PC-9 (cell line): ENCODE results near the gene FIGN. TPM values are rescaled to one million over a fixed set of nuclear protein-coding genes. Genes with fewer than 3 reads are reported as not detected.
A peak's percentile ranks its signal among the peaks of the same experiment; 100 is the strongest.

Experiments
- BruUV-seq: library from RNA; stranded (reverse); fragments of 400-500 nt; replicated peaks from 2 replicates; lab custom pipeline; 2021; lab: Mats Ljungman, UMichigan
- CTCF ChIA-PET: fragments of 300-600 bp; sonication (Branson Sonifier 250); formaldehyde crosslinking; loops from one replicate; lab custom pipeline; 2022; ENCODE audit warnings: antibody characterized with exemption; lab: Charles Lee
- POLR2A ChIA-PET: fragments of 300-600 bp; sonication (Branson Sonifier 250); formaldehyde crosslinking; loops from one replicate; lab custom pipeline; 2022; ENCODE audit warnings: antibody characterized with exemption; ENCODE audit not compliant: unreplicated experiment; lab: Charles Lee
- DNase-seq, 2 experiments: peaks; one replicate each; pipeline versions ENCODE4 v3.0.0 to v3.0.0-alpha.2; 2015 to 2022; ENCODE audit warnings: mixed read lengths in 1 of 2
- H2AFZ ChIP-seq: fragments of 200-600 bp; sonication (generic); 2 replicates; pipeline ENCODE4 v1.8.1; 2017; ENCODE audit warnings: antibody characterized with exemption
- H3F3A ChIP-seq: fragments of 200-600 bp; sonication (generic); 2 replicates; pipeline ENCODE4 v1.8.1; 2017; ENCODE audit warnings: antibody characterized with exemption, mild to moderate bottlenecking, low read depth; ENCODE audit not compliant: insufficient read depth
- H3K27ac ChIP-seq: fragments of 200-600 bp; sonication (generic); 2 replicates; pipeline ENCODE4 v1.6.1; 2016; ENCODE audit warnings: mixed run types
- H3K27me3 ChIP-seq: fragments of 200-600 bp; sonication (generic); 2 replicates; pipeline ENCODE4 v1.6.1; 2016; ENCODE audit warnings: low read depth, mixed run types; ENCODE audit not compliant: insufficient read depth
- H3K36me3 ChIP-seq: fragments of 200-600 bp; sonication (generic); 2 replicates; pipeline ENCODE4 v1.6.1; 2016; ENCODE audit warnings: low read depth, mixed run types
- H3K4me1 ChIP-seq: fragments of 200-600 bp; sonication (generic); replicated peaks from 2 replicates; pipeline ENCODE4 v1.6.1; 2016; ENCODE audit warnings: mixed run types; ENCODE audit not compliant: insufficient read depth
- H3K4me2 ChIP-seq: fragments of 200-600 bp; sonication (generic); 2 replicates; pipeline ENCODE4 v1.6.1; 2017; ENCODE audit warnings: mixed run types
- H3K4me3 ChIP-seq: fragments of 200-600 bp; sonication (generic); 2 replicates; pipeline ENCODE4 v1.6.1; 2016; ENCODE audit warnings: mixed run types
- H3K79me2 ChIP-seq: fragments of 200-600 bp; sonication (generic); 2 replicates; pipeline ENCODE4 v1.6.1; 2017; ENCODE audit warnings: low read depth, mixed run types
- H3K9me2 ChIP-seq: fragments of 200-600 bp; sonication (generic); 2 replicates; pipeline ENCODE4 v1.8.1; 2017; ENCODE audit warnings: mild to moderate bottlenecking; ENCODE audit not compliant: insufficient read depth
- H3K9me3 ChIP-seq: fragments of 200-600 bp; sonication (generic); 2 replicates; pipeline ENCODE4 v1.8.1; 2016; ENCODE audit warnings: low read depth; ENCODE audit not compliant: insufficient read depth
- H4K20me1 ChIP-seq: fragments of 200-600 bp; sonication (generic); 2 replicates; pipeline ENCODE4 v1.8.1; 2017; ENCODE audit not compliant: insufficient read depth
- CTCF ChIP-seq: fragments of 200-600 bp; sonication (generic); conservative IDR thresholded peaks from 2 replicates; pipeline ENCODE4 v1.6.1; 2017; ENCODE audit warnings: mixed run types, antibody characterized with exemption, mild to moderate bottlenecking, moderate library complexity
- EZH2 ChIP-seq: fragments of 200-600 bp; sonication (generic); IDR thresholded peaks from 2 replicates; pipeline ENCODE4 v1.8.0; 2017; ENCODE audit warnings: antibody characterized with exemption, low read depth
- intact Hi-C: fragments of 100-400 bp; cut with micrococcal nuclease; formaldehyde crosslinking; loops from one replicate; pipeline ENCODE4 v1.10.0; 2022; ENCODE audit not compliant: unreplicated experiment
- total RNA-seq: library from RNA; stranded (reverse); gene quantifications from 2 replicates; pipeline ENCODE4 v1.2.3, GENCODE V29; 2021

Gene FIGN
- total RNA-seq, 1 experiment from 2014 or later = 7.4 TPM

- BruUV-seq = no TSS peak
- Histone ChIP-seq H3F3A (no peaks in the 10 kb centered on the region), H3K9me3 (no peaks in the 10 kb centered on the region), H4K20me1 (no peaks in the 10 kb centered on the region), H3K4me3 (no peak overlapping the region), H3K36me3 (no peaks in the 10 kb centered on the region), H3K4me2 (no peak overlapping the region), H3K4me1 (no peaks in the 10 kb centered on the region), H3K79me2 (no peaks in the 10 kb centered on the region), H2AFZ (no peak overlapping the region), H3K9me2 (no peaks in the 10 kb centered on the region), H3K27ac (no peak overlapping the region), H3K27me3 (no peaks in the 10 kb centered on the region)
- ChIA-PET POLR2A (no interaction called here), CTCF (no interaction called here)
- TF ChIP-seq EZH2 = no peak
- TF ChIP-seq CTCF = no peak
- intact Hi-C loops = no loop called here
- DNase-seq = no peak
Measured at GRCh38 chr2:163580757-163581156, 155.1 kb downstream of the FIGN start.

DNA sequence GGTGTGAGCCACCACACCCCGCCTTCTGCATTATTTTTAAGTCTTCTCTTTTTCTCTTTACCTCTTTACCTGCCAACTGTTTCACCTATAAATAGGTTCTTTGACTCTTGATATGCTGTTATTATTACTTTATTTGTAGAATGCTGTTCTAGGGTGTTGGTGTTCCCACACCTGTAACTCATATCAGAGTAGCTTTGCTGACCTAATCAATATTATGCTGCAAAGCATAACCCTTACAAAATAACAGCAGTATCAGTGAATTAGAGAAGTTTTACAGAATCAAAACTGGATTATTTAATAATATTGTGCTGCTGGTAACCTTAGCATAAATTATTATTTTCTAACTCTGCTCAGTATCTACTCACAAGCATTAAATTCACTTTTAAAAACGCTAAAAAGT lies 161.5 kb downstream of the FIGN start:
- peaks cover 12% of the 10 kb centered on the region for H3K4me1 ChIP-seq
- no peaks in the 10 kb centered on the region for H3K9me3 ChIP-seq
- no peak for DNase-seq
- no peaks in the 10 kb centered on the region for H3K9me2 ChIP-seq
- TF ChIP-seq EZH2 = no peak
- no peak for TF ChIP-seq CTCF
- H2AFZ ChIP-seq = no peak overlapping the region
- H3F3A ChIP-seq = no peaks in the 10 kb centered on the region
- BruUV-seq = no TSS peak
- H3K4me2 ChIP-seq = no peak overlapping the region
- H3K27me3 ChIP-seq = no peaks in the 10 kb centered on the region
- intact Hi-C loops = no loop called here
- H3K4me3 ChIP-seq = no peak overlapping the region
- CTCF ChIA-PET = no interaction called here
- H3K36me3 ChIP-seq = no peaks in the 10 kb centered on the region
- no peak overlapping the region for H3K27ac ChIP-seq
- no peaks in the 10 kb centered on the region for H3K79me2 ChIP-seq
- no peaks in the 10 kb centered on the region for H4K20me1 ChIP-seq
- POLR2A ChIA-PET = no interaction called here

GRCh38 chr2:163573652-163574051 lies 162.2 kb downstream of the FIGN start:
- Histone ChIP-seq H3K36me3 (no peaks in the 10 kb centered on the region), H3K27me3 (no peaks in the 10 kb centered on the region), H3K4me3 (no peak overlapping the region), H3K9me2 (no peaks in the 10 kb centered on the region), H2AFZ (no peak overlapping the region), H3K27ac (no peak overlapping the region), H3K79me2 (no peaks in the 10 kb centered on the region), H3K9me3 (no peaks in the 10 kb centered on the region), H3K4me2 (peak overlapping the region; percentile 25; the same call in 1 of the 2 replicates), H4K20me1 (no peaks in the 10 kb centered on the region), H3F3A (no peaks in the 10 kb centered on the region), H3K4me1 (peaks cover 12% of the 10 kb centered on the region)
- ChIA-PET POLR2A (interaction anchor here (0.6 kb wide), 1 partner anchor 298 kb away, joined by 3 read pairs; no protein-coding TSS in a partner anchor), CTCF (no interaction called here)
- no peak for TF ChIP-seq CTCF
- no peak for TF ChIP-seq EZH2
- intact Hi-C loops = loop anchor here (2.0 kb wide), 1 partner anchor 225 kb away; no protein-coding TSS in a partner anchor
- peak; percentile 20 to 36 for DNase-seq
- no TSS peak for BruUV-seq
